GM19397 (cell line): Measurements from ENCODE around the gene KCNIP1.

Experiments
- ATAC-seq: cut with Tn5 transposase; IDR thresholded peaks from one replicate; pipeline ENCODE4 v1.9.1; 2021; ENCODE audit warnings: mild to moderate bottlenecking, moderate library complexity; ENCODE audit not compliant: unreplicated experiment

KCNIP1 gene

DNA sequence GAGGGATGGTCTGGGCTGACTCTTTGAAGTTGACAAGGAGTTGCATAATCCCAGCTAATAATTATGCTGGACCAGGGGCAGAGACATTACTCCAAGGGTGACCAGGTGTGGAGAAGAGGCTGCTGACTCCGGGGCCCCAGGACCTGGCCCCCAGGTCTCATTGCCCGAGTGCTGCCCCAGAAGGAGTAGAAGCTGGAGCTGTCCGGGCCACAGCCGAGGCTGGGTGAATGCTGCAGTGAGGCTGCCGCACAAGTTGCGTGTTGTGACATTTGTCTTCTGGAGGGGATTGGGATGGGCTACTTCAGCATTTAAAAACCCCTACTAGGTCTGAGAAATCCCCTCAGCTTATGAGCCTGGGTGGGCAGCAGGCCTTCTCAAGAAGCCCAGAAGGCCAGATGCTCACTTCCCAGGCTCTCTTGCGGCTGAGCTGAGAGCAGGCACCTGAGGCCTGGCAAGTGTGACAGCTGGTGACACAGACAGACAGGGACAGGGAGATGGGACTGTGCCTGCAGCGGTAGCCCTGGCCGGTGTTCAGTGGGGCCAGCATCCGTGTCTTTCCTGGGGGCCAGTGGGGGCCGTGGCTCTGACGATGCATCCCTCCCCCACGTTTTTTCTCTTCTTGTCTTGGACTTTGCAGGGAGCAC is 122.8 kb downstream of the KCNIP1 start:
- ATAC-seq, result no peak

GRCh38 chr5:170627271-170627670 is 123.5 kb downstream of the KCNIP1 start:
- ATAC-seq, result no peak

GRCh38 chr5:170628028-170628427 is 124.2 kb downstream of the KCNIP1 start:
- no peak for ATAC-seq

DNA sequence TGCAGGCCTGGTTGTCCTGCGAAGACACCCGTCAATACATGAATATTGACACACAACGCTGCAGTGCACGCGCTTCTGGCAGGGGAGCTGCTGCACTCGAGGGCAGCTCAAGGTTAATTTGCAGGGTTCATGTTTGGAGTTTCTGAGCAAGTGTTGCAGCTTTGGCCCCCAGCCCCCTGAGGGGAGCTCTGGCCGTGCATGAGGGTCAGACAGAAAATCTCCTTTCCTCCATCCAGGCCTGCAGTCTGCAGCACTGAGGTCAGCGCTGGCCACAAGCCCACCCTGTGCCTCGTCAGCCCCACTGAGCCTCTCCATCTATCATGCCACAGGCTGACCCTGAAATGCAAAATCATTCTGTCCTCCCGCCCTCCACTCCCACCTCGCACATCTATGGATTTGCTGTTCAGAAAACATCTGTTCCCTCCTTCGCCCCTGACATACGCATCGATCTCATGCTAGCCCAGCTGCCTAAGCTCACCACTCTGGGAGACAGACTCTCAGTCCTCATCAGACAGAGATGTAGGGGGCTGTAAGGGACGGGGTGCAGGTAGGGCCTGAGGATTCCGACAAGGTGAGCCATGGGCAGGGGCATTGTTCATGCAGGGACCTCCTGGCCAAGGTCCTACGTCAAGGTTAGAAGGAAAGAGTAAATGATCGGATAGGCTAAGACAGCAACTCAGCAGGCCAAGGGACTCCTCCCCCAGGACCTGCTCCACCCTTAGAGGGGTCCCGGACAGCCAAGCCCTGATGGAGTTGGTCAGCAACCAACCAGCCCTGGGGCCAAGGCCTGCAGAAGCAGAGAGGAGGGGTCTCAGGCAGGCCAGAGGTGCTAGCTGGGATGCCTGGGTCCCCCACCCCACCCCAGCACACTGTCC is 125.1 kb downstream of the KCNIP1 start:
- no peak for ATAC-seq

GRCh38 chr5:170629566-170630175 is 125.9 kb downstream of the KCNIP1 start:
- no peak for ATAC-seq

DNA sequence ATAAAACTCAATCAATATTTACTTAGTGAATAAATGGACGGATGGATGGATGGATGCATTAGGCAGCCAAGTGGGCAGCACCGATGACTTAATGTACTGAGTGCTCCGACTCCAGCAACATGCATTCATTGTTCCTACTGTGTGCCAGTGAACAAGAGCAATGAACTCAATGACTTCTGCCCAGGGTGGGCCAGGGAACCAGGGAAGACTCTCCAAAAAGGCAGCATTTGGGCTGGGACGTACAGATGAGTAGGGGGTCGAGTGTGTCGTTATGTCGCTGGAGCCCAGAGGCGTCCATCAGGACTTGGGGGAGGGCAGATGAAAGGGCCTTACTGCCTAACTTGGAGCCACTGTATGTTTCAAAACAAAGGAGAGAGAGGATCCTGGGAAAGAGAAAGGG is 126.4 kb downstream of the KCNIP1 start:
- ATAC-seq, result no peak

DNA sequence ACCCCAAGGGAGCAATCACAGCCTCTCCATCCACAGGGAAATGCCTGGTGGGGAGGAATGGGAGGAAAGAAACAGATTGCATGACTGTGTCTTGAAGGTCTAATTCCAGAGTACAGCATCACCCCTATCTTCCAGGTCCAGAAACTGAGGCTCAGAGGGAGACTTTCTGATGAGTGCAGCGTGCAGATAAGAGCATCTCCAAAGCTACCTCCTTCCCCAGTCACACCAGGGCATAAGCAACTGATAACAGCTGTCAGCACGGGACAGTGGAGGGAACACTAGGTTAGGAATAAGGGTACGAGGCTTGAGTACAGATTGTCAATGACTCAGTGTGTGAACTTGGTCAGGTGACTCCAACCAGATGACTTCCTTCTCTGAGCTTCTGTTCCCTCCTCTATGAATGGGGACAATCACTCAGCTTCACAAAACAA is 126.9 kb downstream of the KCNIP1 start:
- no peak for ATAC-seq

GRCh38 chr5:170631466-170632195 is 127.8 kb downstream of the KCNIP1 start:
- ATAC-seq, result no peak

- ATAC-seq, result no peak
Observed at GRCh38 chr5:170632266-170632984, 128.6 kb downstream of the KCNIP1 start.

DNA sequence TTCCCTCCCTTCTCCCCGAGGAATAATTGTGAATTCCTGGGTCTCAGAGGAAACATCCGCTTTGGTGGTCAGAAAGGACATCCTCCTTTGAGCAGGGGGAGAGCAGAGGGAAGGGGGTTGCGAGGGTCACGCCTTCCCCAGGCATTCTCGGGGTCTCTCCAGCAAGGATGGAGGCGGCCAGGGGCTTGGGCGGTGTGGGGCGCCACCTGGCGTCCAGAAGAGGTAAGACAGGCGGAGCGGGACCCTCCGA is 129.1 kb downstream of the KCNIP1 start:
- no peak for ATAC-seq

DNA sequence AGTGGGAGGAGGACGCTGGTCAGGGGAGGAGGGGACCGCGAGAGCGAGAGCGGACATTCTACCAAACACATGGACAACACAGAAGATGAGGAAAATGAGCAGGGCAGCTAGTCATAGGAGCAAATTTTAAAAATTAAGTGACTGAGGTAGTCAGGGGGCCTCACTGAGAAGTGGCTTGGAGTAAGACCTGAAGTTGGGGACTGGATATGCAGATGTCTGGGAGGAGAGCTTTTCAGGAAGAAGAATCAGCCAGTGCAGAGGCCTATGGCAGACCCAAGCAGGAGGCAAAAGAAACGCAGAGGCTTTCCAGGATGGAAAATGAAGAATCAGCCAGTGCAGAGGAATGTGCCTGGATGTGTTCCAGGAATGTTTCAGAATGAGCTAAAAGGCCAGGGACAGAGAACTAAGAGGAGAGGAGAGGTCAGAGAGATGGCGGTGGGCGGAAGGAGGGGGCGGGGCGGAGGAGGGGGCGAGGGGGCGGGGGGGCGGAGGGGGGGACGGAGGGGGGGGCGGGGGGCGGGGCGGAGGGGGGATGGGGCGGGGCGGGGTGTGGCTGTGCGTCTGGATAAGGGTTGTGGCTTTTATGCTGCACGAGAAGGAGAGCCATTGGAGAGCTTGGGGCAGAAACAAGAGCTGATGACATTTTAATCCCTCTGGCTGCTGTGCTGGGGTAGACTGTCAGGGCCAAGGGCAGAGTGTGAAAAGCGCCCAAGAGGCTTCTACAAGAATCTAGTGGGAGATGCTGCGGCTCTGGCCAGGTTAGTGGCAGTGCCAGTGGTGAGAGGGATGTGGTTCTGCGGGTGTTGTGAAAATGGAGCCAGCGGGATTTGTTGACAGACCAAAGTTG is 129.6 kb downstream of the KCNIP1 start:
- no peak for ATAC-seq

DNA sequence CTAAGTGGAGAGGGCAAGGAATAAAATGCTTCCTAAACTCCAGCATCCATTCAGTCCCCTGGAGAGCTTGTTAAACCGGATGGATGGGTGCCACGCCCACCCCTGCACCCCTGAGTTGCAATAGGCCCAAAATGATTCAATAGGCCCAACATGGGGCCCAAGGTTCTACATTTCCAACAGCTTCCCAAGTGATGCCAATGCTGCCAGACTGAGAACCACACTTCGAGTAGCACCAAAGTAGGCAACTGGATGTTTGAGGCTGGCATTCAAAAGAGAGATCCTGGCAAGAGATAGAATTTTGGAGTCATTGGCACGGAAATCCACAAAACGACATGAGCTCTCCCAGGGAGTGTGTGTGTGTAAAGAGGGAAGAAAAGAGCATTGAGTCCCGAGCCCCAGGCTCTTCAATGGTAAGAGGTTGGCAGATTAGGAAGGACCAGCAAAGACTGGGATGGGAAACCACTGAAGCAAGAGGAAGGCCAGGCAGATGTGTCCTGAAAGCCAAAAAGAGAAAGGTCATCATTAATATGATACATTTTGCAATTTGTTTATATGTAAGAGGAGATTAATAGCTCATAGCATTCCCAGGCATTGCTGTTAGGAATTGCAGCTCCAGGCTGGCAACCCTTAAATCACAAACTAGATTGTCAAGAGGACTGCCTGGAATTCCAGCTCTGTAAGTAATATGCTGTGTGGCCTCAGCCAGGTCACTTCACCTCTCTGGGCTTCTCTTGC is 130.6 kb downstream of the KCNIP1 start:
- no peak for ATAC-seq

- ATAC-seq, result no peak
Observed at GRCh38 chr5:170635706-170636105, 131.9 kb downstream of the KCNIP1 start.

- no peak for ATAC-seq
Observed at GRCh38 chr5:170636206-170636605, 132.4 kb downstream of the KCNIP1 start.

DNA sequence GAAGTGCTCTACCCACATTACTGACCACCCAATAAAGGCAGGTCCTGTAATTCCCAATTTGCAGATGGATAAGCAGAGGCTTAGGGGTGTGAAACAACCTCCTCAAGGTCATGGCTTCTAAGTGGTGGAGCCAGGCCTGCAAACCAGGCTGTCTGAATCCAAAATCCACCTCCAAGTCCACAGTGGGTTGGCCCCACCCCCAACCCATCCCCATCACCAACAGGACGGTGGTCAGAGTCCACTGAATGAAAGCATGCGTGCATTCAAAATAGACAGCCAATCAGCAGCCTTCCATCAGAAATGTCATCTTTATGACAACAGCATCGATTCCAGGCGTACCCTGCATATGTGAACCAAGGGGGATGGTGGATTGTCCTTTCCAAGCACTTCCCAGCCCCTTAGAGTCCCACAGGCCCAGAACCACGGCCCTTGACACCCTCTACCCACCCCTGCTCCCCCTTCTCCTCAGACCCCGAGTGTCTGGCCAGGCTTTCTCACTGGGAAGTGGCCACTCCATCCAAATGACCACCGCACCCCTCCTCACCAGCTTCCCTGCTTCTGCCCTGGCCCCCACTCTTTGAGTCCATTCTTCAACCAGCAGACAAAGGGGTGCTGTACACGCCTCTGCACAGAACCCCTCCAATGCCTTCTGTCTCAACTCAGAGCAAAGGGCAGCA is 133.1 kb downstream of the KCNIP1 start:
- no peak for ATAC-seq

DNA sequence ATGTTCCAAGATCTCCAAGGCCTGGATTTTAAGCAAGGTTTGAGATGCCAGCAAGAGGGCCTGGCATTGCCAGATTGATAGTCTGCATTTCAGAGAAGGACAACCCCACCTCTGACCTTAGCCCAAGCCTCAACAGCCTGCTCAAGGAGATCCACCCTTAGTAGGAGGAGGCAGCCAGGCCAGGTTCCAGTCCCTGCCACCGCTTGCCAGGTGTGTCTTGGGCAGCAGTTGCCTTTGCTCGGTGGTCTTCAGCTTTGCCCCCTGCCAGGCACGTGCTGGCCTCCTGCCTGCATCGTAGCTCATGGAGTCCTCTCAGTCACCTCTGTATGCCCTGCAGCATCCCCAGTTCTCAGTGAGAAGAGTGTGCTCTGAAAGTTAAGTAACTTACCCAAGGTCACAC is 134.2 kb downstream of the KCNIP1 start:
- ATAC-seq, result no peak

GRCh38 chr5:170638454-170639220 is 134.8 kb downstream of the KCNIP1 start:
- no peak for ATAC-seq
